ENCODE data around the gene MYRFL. TPM values are rescaled to one million over a fixed set of nuclear protein-coding genes. Genes with fewer than 3 reads are reported as not detected.

MYRFL gene
- 1 to 10 TPM in 1 of 4 donors, not detected in 3; 1.1 TPM for total RNA-seq

- no peak for TF ChIP-seq CTCF (IDR thresholded peaks at IDR 0.05 in 4 of 5, conservative IDR thresholded peaks at IDR 0.05 in 1 of 5)
- no peak for TF ChIP-seq POLR2A (IDR thresholded peaks at IDR 0.05)
- no peaks in the 10 kb centered on the region for H3K4me1 ChIP-seq
- DNase-seq (no peak), ATAC-seq (no peak)
- H3K4me3 ChIP-seq = no peak within 1 kb of the TSS
- no peaks in the 10 kb centered on the region for H3K36me3 ChIP-seq
- H3K9me3 ChIP-seq = no peaks in the 10 kb centered on the region
- no peaks in the 10 kb centered on the region for H3K27me3 ChIP-seq
- intact Hi-C loops (cut with DNase I; ENCODE audit: low total_unique reads) = no loop called here
- in situ Hi-C loops (cut with MboI; ENCODE audit: low sequenced_read_pairs in 4 of 4) = no loop called here
- no peak within 1 kb of the TSS for H3K27ac ChIP-seq
Observed at GRCh38 chr12:69824966-69825560, at the start of gene MYRFL. Gene MYRFL (plus strand): TSS chr12:69825227. CDS start chr12:69825518, 291 bp downstream.

- in situ Hi-C loops (cut with MboI; ENCODE audit: low sequenced_read_pairs in 4 of 4) (no loop called here), intact Hi-C loops (cut with DNase I; ENCODE audit: low total_unique reads) (no loop called here)
- H3K27ac ChIP-seq = no peak overlapping the region
- no peaks in the 10 kb centered on the region for H3K9me3 ChIP-seq
- H3K4me3 ChIP-seq = no peak overlapping the region
- no peak for DNase-seq
- ATAC-seq = no peak
- H3K27me3 ChIP-seq = no peaks in the 10 kb centered on the region
- H3K36me3 ChIP-seq = peaks cover 0 to 5% of the 10 kb centered on the region in 2 donors
- no peak for TF ChIP-seq POLR2A (IDR thresholded peaks at IDR 0.05)
- TF ChIP-seq CTCF (IDR thresholded peaks at IDR 0.05 in 4 of 5, conservative IDR thresholded peaks at IDR 0.05 in 1 of 5) = no peak
- H3K4me1 ChIP-seq = no peaks in the 10 kb centered on the region
Observed at GRCh38 chr12:69779928-69780327, 45.1 kb upstream of the MYRFL start.

GRCh38 chr12:69783365-69783764 lies 41.7 kb upstream of the MYRFL start:
- Histone ChIP-seq H3K27me3 (no peaks in the 10 kb centered on the region), H3K36me3 (peaks cover 0 to 18% of the 10 kb centered on the region in 2 donors), H3K4me3 (no peak overlapping the region), H3K4me1 (no peaks in the 10 kb centered on the region), H3K27ac (no peak overlapping the region), H3K9me3 (no peaks in the 10 kb centered on the region)
- DNase-seq (no peak), ATAC-seq (no peak)
- in situ Hi-C loops (cut with MboI; ENCODE audit: low sequenced_read_pairs in 4 of 4) = no loop called here
- TF ChIP-seq CTCF (IDR thresholded peaks at IDR 0.05 in 4 of 5, conservative IDR thresholded peaks at IDR 0.05 in 1 of 5) (no peak), POLR2A (IDR thresholded peaks at IDR 0.05) (no peak)
- intact Hi-C loops (cut with DNase I; ENCODE audit: low total_unique reads) = no loop called here

- Histone ChIP-seq H3K4me1 (no peaks in the 10 kb centered on the region), H3K36me3 (peaks cover 0 to 28% of the 10 kb centered on the region in 2 donors), H3K4me3 (no peak overlapping the region), H3K27ac (no peak overlapping the region), H3K27me3 (no peaks in the 10 kb centered on the region), H3K9me3 (peaks cover 4 to 12% (median 7%) of the 10 kb centered on the region in 3 donors)
- DNase-seq = no peak
- no peak for ATAC-seq
- intact Hi-C loops (cut with DNase I; ENCODE audit: low total_unique reads) (no loop called here), in situ Hi-C loops (cut with MboI; ENCODE audit: low sequenced_read_pairs in 4 of 4) (no loop called here)
- TF ChIP-seq CTCF (IDR thresholded peaks at IDR 0.05 in 4 of 5, conservative IDR thresholded peaks at IDR 0.05 in 1 of 5) = no peak
- TF ChIP-seq POLR2A (IDR thresholded peaks at IDR 0.05) = no peak
Observed at GRCh38 chr12:69789351-69789750, 35.7 kb upstream of the MYRFL start.

- no peak for ATAC-seq
Observed at GRCh38 chr12:69792533-69792932, 32.5 kb upstream of the MYRFL start.

More at GRCh38 chr12:69792533-69792932, 32.5 kb upstream of the MYRFL start:
- TF ChIP-seq POLR2A (IDR thresholded peaks at IDR 0.05) (no peak), CTCF (IDR thresholded peaks at IDR 0.05 in 4 of 5, conservative IDR thresholded peaks at IDR 0.05 in 1 of 5) (no peak)
- no peak for DNase-seq
- peaks cover 0 to 44% of the 10 kb centered on the region in 2 donors for H3K36me3 ChIP-seq
- in situ Hi-C loops (cut with MboI; ENCODE audit: low sequenced_read_pairs in 4 of 4) (no loop called here), intact Hi-C loops (cut with DNase I; ENCODE audit: low total_unique reads) (no loop called here)
- no peaks in the 10 kb centered on the region for H3K27me3 ChIP-seq
- H3K27ac ChIP-seq = no peak overlapping the region
- H3K4me3 ChIP-seq = peak overlapping the region in 1 of 4 donors; percentile 14
- H3K9me3 ChIP-seq = peaks cover 4 to 12% (median 7%) of the 10 kb centered on the region in 3 donors
- no peaks in the 10 kb centered on the region for H3K4me1 ChIP-seq
